ENCODE results near the gene TYK2. TPM values are rescaled to one million over a fixed set of nuclear protein-coding genes. Genes with fewer than 3 reads are reported as not detected.
A peak's percentile ranks its signal among the peaks of the same experiment; 100 is the strongest.
"Not testable (repeated sequence)": the region's sequence is repeated elsewhere in the genome, so short reads cannot be mapped to it uniquely, and the experiment has no call there.

Gene TYK2
- total RNA-seq, 6 donors from 2014 or later: 91.5 to 569 (median 152) TPM

DNA sequence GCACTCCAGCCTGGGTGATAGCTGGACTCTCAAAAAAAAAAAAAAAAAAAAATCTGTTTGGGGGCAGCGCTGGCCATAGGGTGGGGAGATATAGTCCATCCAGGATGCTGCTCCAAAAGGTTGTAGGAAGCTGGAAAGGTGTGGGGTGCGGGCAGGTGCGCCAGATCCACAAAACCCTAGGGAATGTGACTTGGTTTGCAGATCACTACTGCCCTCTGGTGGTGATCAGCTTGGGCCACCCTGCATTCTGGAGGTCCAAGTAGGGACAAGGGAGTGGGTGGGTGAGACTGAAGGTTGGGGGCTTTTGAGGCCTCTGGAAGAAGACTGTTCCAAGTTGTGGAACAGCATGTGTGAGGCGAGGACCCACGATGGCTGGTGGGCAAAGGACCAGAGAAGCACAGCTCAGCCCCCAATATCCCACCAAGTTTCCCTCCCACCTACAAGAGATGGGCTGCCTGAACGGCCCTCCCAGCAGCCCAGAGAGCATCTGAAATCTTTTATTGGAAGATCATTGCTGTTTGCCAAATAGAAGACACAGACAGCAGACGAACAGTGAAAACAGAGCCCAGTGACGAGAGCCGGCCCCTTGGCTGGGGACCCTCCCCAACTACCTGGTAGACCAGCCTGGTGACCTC lies 10.4 kb upstream of the TYK2 start:
- no peak overlapping the region for H3K4me3 ChIP-seq
- H3K27ac ChIP-seq: peak overlapping the region in 1 of 4 donors; percentile 30
- peaks cover 5 to 11% (median 7%) of the 10 kb centered on the region in 4 donors for H3K4me1 ChIP-seq
- H3K9me3 ChIP-seq: no peaks in the 10 kb centered on the region
- ATAC-seq (ENCODE audit: low FRiP score in 2 of 2) (peak; percentile 75 to 83), DNase-seq (peak in 1 of 2 donors; percentile 75)
- WGBS, 2 donors: 52 to 59% methylated on average over 9 of the region's 9 CpGs
- H3K27me3 ChIP-seq: no peaks in the 10 kb centered on the region
- peak in 1 of 2 donors; percentile 26 for TF ChIP-seq POLR2AphosphoS5 (IDR thresholded peaks at IDR 0.05)
- TF ChIP-seq EP300 (IDR thresholded peaks at IDR 0.05): no peak
- TF ChIP-seq POLR2A (IDR thresholded peaks at IDR 0.05): no peak
- TF ChIP-seq, protein P1, sequence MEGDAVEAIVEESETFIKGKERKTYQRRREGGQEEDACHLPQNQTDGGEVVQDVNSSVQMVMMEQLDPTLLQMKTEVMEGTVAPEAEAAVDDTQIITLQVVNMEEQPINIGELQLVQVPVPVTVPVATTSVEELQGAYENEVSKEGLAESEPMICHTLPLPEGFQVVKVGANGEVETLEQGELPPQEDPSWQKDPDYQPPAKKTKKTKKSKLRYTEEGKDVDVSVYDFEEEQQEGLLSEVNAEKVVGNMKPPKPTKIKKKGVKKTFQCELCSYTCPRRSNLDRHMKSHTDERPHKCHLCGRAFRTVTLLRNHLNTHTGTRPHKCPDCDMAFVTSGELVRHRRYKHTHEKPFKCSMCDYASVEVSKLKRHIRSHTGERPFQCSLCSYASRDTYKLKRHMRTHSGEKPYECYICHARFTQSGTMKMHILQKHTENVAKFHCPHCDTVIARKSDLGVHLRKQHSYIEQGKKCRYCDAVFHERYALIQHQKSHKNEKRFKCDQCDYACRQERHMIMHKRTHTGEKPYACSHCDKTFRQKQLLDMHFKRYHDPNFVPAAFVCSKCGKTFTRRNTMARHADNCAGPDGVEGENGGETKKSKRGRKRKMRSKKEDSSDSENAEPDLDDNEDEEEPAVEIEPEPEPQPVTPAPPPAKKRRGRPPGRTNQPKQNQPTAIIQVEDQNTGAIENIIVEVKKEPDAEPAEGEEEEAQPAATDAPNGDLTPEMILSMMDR (IDR thresholded peaks at IDR 0.05): peak; percentile 75 to 86 (median 82)
- peaks cover 28 to 52% (median 51%) of the 10 kb centered on the region in 4 donors for H3K36me3 ChIP-seq

GRCh38 chr19:10389863-10390262 lies 9.5 kb upstream of the TYK2 start:
- no peak for DNase-seq
- H3K27me3 ChIP-seq: no peaks in the 10 kb centered on the region
- ATAC-seq (ENCODE audit: low FRiP score in 2 of 2): peak in 1 of 2 donors; percentile 11
- H3K27ac ChIP-seq: no peak overlapping the region
- H3K36me3 ChIP-seq: peaks cover 19 to 43% (median 42%) of the 10 kb centered on the region in 4 donors
- H3K4me3 ChIP-seq: no peak overlapping the region
- H3K9me3 ChIP-seq: no peaks in the 10 kb centered on the region
- WGBS, 2 donors: 50 to 63% methylated on average over 10 to 12 of the region's 12 CpGs
- peaks cover 5 to 11% (median 7%) of the 10 kb centered on the region in 4 donors for H3K4me1 ChIP-seq
- TF ChIP-seq POLR2AphosphoS5 (IDR thresholded peaks at IDR 0.05) (no peak), POLR2A (IDR thresholded peaks at IDR 0.05) (no peak), EP300 (IDR thresholded peaks at IDR 0.05) (no peak)
- TF ChIP-seq, protein P1 (IDR thresholded peaks at IDR 0.05): no peak

GRCh38 chr19:10388957-10389356 lies 8.6 kb upstream of the TYK2 start:
- Histone ChIP-seq H3K4me1 (peaks cover 5 to 11% (median 7%) of the 10 kb centered on the region in 4 donors), H3K36me3 (peaks cover 13 to 34% (median 33%) of the 10 kb centered on the region in 4 donors), H3K27ac (peak overlapping the region in 2 of 4 donors; percentile 15 to 20), H3K4me3 (no peak overlapping the region), H3K27me3 (no peaks in the 10 kb centered on the region), H3K9me3 (no peaks in the 10 kb centered on the region)
- peak; percentile 70 to 78 for ATAC-seq (ENCODE audit: low FRiP score in 2 of 2)
- 2 to 5% methylated on average over 3 of the region's 3 CpGs for WGBS, 2 donors
- peak in 1 of 2 donors; percentile 88 for DNase-seq
- TF ChIP-seq EP300 (IDR thresholded peaks at IDR 0.05) (no peak), POLR2A (IDR thresholded peaks at IDR 0.05) (peak in 1 of 4 donors; percentile 20), POLR2AphosphoS5 (IDR thresholded peaks at IDR 0.05) (peak; percentile 14 to 48)
- TF ChIP-seq, protein P1 (IDR thresholded peaks at IDR 0.05): peak; percentile 82 to 93 (median 86)

DNA sequence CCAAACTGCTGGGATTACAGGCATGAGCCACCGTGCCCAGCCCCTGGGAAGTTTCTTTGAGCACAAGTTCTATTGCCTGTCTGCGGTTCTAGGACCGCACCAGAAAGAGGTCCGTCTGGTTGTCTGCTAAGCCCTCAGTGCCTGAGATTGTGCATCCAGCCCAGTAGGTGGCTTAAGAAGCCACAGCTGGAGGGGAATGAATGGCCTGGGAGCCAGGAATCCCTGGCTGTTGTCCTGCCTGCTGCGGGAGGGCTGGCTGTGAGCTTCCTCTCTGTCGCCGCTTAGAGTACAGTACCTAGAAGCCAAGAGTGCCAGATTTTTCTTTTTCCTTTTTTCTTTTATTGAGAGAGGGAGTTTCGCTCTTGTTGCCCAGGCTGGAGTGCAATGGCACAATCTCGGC lies 4.2 kb upstream of the TYK2 start:
- H3K36me3 ChIP-seq: no peaks in the 10 kb centered on the region
- TF ChIP-seq, protein P1 (IDR thresholded peaks at IDR 0.05): no peak
- TF ChIP-seq EP300 (IDR thresholded peaks at IDR 0.05) (no peak), POLR2AphosphoS5 (IDR thresholded peaks at IDR 0.05) (no peak), POLR2A (IDR thresholded peaks at IDR 0.05) (no peak)
- WGBS, 2 donors: 86 to 92% methylated on average over 7 to 9 of the region's 9 CpGs

GRCh38 chr19:10383223-10383499 lies 2.8 kb upstream of the TYK2 start:
- not testable (repeated sequence) for H3K36me3 ChIP-seq; H3K27me3 ChIP-seq; H3K9me3 ChIP-seq; H3K4me3 ChIP-seq; ATAC-seq (ENCODE audit: low FRiP score in 2 of 2); DNase-seq
- Histone ChIP-seq H3K27ac (peak overlapping the region in 1 of 4 donors; percentile 68), H3K4me1 (peaks cover 16 to 29% (median 23%) of the 10 kb centered on the region in 4 donors)
- WGBS, 2 donors: 74 to 87% methylated on average over 8 of the region's 8 CpGs

More for the DNA sequence above, 4.2 kb upstream of the TYK2 start:
- no peak for DNase-seq
- peaks cover 11 to 27% (median 18%) of the 10 kb centered on the region in 4 donors for H3K4me1 ChIP-seq
- H3K27ac ChIP-seq: no peak overlapping the region
- H3K27me3 ChIP-seq: no peaks in the 10 kb centered on the region
- no peaks in the 10 kb centered on the region for H3K9me3 ChIP-seq
- H3K4me3 ChIP-seq: no peak overlapping the region
- no peak for ATAC-seq (ENCODE audit: low FRiP score in 2 of 2)
